Fibroblast of pulmonary artery (primary cell): ENCODE results near the gene PLCXD1.

Experiments
- DNase-seq: peaks from one replicate; pipeline ENCODE4 v3.0.0-alpha.2; 2010; ENCODE audit warnings: low read depth
- H3K4me3 ChIP-seq: replicated peaks from 2 replicates; pipeline ENCODE4 v1.5.1; 2011; ENCODE audit warnings: low read depth, mild to moderate bottlenecking, control low read depth, low read length, moderate library complexity
- TF ChIP-seq, protein P1 (sequence below): IDR thresholded peaks from 2 replicates; pipeline ENCODE4 v1.5.1; 2011; ENCODE audit warnings: mild to moderate bottlenecking, control low read depth, low read length, inconsistent platforms; ENCODE audit errors: missing control alignments

The PLCXD1 gene

DNA sequence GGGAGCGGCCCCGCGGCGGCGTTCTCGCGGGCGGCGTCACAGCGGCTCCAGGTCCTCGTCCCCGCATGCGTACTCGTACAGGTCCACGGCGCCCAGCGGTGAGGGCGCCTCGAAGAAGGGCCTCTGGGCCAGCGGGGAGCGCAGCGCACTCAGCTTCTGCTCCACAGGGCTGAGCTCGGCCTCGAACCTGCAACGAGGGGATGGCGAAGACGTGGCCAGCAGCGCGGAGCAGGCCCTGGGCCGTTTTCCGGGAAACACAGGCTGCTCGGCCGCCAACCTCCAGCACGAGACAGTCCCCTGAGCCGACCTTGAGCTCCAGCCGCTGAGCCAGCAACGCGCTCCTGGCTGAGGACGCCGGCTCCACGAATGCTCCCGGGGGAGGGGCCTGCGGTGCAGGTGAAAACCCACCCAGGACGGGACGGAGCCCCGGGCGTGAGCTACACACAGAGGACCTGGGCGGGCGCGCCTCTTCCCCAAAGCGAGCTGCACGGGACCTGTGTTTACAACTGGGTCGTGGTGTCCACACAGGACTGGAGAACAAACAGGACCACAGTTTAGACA, 53.2 kb downstream of the PLCXD1 start:
- no peak for DNase-seq
- no peak overlapping the region for H3K4me3 ChIP-seq
- TF ChIP-seq, protein P1, sequence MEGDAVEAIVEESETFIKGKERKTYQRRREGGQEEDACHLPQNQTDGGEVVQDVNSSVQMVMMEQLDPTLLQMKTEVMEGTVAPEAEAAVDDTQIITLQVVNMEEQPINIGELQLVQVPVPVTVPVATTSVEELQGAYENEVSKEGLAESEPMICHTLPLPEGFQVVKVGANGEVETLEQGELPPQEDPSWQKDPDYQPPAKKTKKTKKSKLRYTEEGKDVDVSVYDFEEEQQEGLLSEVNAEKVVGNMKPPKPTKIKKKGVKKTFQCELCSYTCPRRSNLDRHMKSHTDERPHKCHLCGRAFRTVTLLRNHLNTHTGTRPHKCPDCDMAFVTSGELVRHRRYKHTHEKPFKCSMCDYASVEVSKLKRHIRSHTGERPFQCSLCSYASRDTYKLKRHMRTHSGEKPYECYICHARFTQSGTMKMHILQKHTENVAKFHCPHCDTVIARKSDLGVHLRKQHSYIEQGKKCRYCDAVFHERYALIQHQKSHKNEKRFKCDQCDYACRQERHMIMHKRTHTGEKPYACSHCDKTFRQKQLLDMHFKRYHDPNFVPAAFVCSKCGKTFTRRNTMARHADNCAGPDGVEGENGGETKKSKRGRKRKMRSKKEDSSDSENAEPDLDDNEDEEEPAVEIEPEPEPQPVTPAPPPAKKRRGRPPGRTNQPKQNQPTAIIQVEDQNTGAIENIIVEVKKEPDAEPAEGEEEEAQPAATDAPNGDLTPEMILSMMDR, result no peak

DNA sequence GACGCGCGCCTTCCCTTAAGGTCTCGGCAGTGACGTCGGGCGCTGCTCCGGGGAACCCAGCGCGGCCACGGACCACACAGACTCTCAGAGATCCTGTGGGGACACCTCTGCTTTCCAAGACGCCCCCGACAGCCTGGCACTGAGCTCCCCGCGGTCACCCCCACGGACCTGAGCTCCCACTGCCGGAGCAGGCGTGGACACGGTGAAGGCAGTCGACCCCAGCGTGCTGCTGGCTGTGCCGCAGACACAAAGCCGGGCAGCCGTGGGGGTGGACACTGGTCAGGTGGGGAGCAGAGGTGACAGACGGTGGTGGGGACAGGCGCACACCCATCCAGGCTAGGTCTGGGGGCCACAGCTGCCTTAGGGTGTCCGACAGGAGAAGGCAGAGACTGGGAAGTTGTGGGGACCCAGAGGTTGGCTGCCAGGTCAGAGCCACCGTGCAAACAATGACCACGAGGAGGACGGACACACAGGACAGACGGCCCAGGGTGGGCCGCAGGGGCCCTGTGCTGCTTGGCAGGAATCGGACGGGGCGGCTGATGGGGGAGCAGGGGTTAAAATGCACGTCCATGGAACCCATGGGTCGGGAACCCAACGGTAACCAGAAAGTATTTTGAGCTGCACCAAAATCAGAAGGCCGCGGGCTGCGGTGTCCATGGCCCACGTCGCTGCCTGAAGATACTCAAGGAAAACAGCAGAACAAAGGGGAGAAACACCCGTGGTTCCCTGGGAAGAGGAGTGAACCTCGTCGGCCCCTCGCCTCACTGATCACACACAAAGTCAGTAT, 54.0 kb downstream of the PLCXD1 start:
- H3K4me3 ChIP-seq, result no peak overlapping the region
- DNase-seq, result no peak
- TF ChIP-seq, protein P1, result no peak

DNA sequence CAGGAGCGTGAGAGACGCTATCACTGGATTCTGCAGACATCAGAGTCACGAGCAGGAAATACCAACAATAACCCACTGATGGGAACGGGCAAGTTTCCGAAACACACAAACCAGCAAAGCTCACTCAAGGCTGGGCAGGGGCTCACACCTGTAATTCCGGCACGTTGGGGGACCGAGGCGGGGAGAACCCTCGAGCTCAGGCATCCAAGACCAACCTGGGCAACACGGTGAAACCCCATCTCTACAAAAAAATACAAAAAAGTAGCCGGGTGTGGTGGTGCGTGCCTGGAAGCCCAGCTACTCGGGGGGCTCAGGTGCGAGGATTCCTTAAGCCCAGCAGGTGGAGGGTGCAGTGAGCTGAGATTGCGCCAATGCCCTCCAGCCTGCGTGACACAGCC, 54.6 kb downstream of the PLCXD1 start:
- DNase-seq, result no peak
- TF ChIP-seq, protein P1, result no peak
- no peak overlapping the region for H3K4me3 ChIP-seq

DNA sequence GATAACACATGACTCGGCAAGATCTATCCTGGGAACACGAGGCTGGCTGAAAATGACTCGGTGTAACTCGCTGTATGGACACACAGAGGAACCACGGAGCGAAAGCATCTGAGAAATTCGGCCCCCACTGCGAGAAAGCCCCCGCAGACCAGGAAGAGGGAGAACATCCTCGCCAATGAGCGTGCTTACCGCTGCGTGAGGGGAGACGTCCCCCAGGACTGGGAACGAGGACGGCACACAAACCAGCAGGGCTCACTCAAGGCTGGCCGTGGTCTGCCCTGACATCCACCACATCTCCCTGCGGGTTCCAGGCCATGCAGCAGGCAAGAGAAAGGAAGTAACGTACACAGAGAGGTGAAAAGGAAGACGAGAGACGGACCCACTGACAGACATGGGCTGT, 55.0 kb downstream of the PLCXD1 start:
- no peak for DNase-seq
- H3K4me3 ChIP-seq, result no peak overlapping the region
- TF ChIP-seq, protein P1, result no peak

DNA sequence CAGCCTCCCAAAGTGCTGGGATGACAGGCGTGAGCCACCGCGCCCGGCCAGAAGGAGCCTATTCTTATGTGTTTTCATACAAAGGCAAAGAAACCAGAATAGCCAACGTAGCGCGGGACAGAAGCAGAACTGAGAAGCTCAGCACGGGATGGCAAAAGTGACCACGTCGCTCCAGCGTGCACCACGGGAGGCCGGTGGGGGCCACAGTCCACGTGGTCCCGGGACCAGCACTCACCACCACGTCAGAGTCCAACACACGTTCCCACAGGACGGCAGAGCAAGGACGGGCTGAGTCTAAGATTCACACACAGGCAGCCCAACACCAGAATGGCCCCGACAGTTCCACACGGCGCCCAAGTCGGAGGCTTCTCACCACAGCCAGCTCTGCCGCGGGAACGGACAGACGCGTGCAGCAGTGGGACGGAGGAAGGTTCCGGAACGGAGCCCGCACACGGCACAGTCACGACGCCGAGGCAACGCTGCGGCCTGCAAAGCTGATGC, 56.2 kb downstream of the PLCXD1 start:
- no peak for DNase-seq
- TF ChIP-seq, protein P1, result no peak
- no peak overlapping the region for H3K4me3 ChIP-seq

DNA sequence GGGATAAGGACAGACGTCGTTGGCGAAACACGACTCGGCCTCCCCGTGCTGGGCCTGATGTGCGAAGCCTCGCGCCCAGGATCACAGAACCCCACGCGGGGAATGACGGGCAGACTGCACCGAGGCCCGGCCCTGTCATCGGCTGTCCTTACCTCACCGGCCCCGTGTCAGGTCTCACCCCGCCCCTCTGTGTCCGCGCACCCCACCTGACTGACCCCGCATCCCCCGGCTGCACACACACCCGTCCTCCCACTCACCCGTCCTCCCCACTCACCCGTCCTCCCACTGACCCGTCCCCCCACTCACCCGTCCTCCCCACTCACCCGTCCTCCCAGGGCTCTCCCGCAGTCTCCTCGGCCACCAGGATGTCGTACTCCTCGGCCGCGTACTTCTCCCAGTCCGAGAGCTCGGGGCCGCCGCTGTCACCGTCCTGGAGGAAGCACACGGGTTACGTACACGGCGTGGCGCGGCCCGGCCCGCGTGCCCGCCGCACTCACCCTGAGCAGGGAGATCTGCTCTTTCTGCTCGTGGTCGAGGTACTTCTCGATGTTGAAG, 57.2 kb downstream of the PLCXD1 start:
- TF ChIP-seq, protein P1, result no peak
- DNase-seq, result no peak
- H3K4me3 ChIP-seq, result no peak overlapping the region
